Measurements from ENCODE around the gene KDM5D. TPM values are rescaled to one million over a fixed set of nuclear protein-coding genes. Genes with fewer than 3 reads are reported as not detected.
A peak's percentile ranks its signal among the peaks of the same experiment; 100 is the strongest.

KDM5D gene
- total and polyA plus RNA-seq, 11 donors = 13.8 to 36.3 (median 29.4) TPM; not detected in 5

DNA sequence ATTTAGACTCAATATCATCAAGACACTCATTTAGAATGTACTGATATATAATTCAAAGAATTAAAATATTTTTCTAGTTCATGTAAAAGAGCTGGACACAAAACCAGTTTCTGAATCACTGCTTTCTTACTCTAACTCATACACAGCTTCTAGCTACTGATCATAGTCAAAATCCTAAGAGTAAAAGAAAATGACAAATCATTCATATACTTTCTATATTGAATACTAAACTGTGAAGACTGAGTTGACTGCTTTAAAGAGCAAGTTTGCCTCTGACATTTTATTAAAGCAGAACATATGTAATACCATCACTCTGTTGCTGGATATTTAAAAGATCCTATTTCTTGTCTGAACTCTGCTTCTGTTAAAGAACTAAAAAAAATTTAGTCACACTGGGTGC lies 2.4 kb downstream of the KDM5D start:
- no peak for TF ChIP-seq POLR2A (IDR thresholded peaks at IDR 0.05)
- TF ChIP-seq, protein P1, sequence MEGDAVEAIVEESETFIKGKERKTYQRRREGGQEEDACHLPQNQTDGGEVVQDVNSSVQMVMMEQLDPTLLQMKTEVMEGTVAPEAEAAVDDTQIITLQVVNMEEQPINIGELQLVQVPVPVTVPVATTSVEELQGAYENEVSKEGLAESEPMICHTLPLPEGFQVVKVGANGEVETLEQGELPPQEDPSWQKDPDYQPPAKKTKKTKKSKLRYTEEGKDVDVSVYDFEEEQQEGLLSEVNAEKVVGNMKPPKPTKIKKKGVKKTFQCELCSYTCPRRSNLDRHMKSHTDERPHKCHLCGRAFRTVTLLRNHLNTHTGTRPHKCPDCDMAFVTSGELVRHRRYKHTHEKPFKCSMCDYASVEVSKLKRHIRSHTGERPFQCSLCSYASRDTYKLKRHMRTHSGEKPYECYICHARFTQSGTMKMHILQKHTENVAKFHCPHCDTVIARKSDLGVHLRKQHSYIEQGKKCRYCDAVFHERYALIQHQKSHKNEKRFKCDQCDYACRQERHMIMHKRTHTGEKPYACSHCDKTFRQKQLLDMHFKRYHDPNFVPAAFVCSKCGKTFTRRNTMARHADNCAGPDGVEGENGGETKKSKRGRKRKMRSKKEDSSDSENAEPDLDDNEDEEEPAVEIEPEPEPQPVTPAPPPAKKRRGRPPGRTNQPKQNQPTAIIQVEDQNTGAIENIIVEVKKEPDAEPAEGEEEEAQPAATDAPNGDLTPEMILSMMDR (IDR thresholded peaks at IDR 0.05) = no peak
- Histone ChIP-seq H3K27me3 (no peaks in the 10 kb centered on the region), H3K4me1 (peaks cover 0 to 36% (median 0%) of the 10 kb centered on the region in 12 donors), H3K27ac (no peak overlapping the region), H3K4me3 (peak overlapping the region in 1 of 12 donors; percentile 75), H3K9me3 (no peaks in the 10 kb centered on the region), H3K36me3 (peaks cover 0 to 57% (median 3%) of the 10 kb centered on the region in 9 donors)
- intact Hi-C loops (cut with DNase I) = loop anchor here in 2 of 10 donors (10.0 kb wide), 2 partner anchors 177 to 833 kb away; partner anchors contain the start of gene EIF1AY (in 1 of the 2)
- no peak for DNase-seq
- no peak for ATAC-seq

DNA sequence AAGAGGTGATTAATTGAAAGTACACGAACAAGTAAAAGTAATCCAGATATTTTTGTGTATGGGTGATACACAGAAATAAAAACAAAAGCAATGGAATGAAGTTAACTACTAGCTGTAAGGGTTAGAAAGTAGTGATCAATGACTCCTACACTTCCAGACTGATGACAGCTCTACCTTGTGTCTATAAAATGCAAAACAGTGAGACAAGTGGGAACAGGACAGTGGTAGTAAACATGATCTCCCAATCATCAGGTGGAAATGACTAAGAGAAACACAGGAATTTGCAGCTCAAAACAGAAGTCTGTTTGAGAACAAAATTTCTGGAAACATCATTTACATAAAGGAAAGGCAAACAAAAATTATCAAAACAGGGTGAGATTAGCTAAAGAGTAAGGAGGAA lies 10.1 kb downstream of the KDM5D start:
- H3K4me3 ChIP-seq = no peak overlapping the region
- H3K4me1 ChIP-seq = peaks cover 0 to 25% (median 0%) of the 10 kb centered on the region in 12 donors
- H3K36me3 ChIP-seq = peaks cover 0 to 99% (median 0%) of the 10 kb centered on the region in 9 donors
- intact Hi-C loops (cut with DNase I) = no loop called here
- no peak for TF ChIP-seq POLR2A (IDR thresholded peaks at IDR 0.05)
- TF ChIP-seq, protein P1 (IDR thresholded peaks at IDR 0.05) = no peak
- H3K27ac ChIP-seq = no peak overlapping the region
- WGBS, 4 donors = 62 to 73% methylated on average over 1 of the region's 1 CpG; no CpG with 5 or more reads in 2 of the 4 donors
- no peak for ATAC-seq
- DNase-seq = no peak
- no peaks in the 10 kb centered on the region for H3K27me3 ChIP-seq
- no peaks in the 10 kb centered on the region for H3K9me3 ChIP-seq

DNA sequence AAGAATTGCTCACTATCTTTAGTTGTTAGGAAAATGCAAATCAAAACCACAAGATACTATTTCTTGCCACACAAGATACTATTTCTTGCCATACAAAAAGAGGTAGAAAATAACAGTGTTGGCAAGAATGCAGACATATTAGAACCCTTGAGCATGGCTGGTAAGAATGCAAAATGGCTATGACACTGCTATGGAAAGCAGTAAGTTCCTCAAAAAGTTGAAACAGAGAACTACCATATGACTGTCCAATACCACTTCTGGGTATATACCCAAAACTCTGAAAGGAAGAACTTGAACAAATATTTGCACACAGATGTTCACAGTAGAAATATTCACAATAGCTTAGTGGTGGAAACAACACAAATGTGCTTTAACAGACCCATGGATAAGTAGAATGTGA lies 26.6 kb downstream of the KDM5D start:
- peaks cover 0 to 97% (median 5%) of the 10 kb centered on the region in 9 donors for H3K36me3 ChIP-seq
- no peak overlapping the region for H3K4me3 ChIP-seq
- H3K9me3 ChIP-seq = peaks cover 0 to 2% (median 0%) of the 10 kb centered on the region in 12 donors
- TF ChIP-seq POLR2A (IDR thresholded peaks at IDR 0.05) = no peak
- TF ChIP-seq, protein P1 (IDR thresholded peaks at IDR 0.05) = no peak
- H3K27ac ChIP-seq = no peak overlapping the region
- intact Hi-C loops (cut with DNase I) = no loop called here
- ATAC-seq (no peak), DNase-seq (no peak)
- no peaks in the 10 kb centered on the region for H3K4me1 ChIP-seq
- H3K27me3 ChIP-seq = no peaks in the 10 kb centered on the region

DNA sequence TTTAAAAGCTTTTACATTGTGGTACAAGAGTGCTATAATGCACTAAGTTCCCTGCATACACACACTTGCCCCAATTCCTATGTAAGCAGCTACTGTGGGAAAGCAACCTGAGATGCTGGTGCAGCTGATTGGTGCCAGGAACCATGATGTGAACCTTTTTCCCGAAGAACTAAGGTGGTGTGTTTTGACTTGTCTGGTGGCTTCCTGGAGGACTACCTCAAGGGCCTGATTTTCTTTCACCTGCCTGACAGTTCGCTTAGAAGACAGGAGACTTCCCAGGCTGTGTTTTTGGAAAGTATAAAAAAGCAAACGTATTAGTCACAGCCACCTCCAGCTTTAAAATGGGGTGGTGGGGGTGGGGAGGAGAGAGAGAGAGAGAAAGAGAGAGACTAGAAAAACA lies 27.4 kb downstream of the KDM5D start:
- no peaks in the 10 kb centered on the region for H3K4me1 ChIP-seq
- H3K4me3 ChIP-seq = no peak overlapping the region
- no peaks in the 10 kb centered on the region for H3K9me3 ChIP-seq
- ATAC-seq (no peak), DNase-seq (no peak)
- intact Hi-C loops (cut with DNase I) = no loop called here
- H3K36me3 ChIP-seq = peaks cover 0 to 97% (median 5%) of the 10 kb centered on the region in 9 donors
- whole genome bisulfite sequencing, 4 donors = 91 to 94% methylated on average over 3 of the region's 3 CpGs; no CpG with 5 or more reads in 2 of the 4 donors
- TF ChIP-seq, protein P1 (IDR thresholded peaks at IDR 0.05) = no peak
- no peak for TF ChIP-seq POLR2A (IDR thresholded peaks at IDR 0.05)
- H3K27ac ChIP-seq = no peak overlapping the region
- H3K27me3 ChIP-seq = no peaks in the 10 kb centered on the region
